BLaER1 (cell line): ENCODE data around the gene TM4SF20.
"Not testable (repeated sequence)": the region's sequence is repeated elsewhere in the genome, so short reads cannot be mapped to it uniquely, and the experiment has no call there.

ENCODE experiments used
- H3K27ac ChIP-seq: shearing (Covaris generic); formaldehyde crosslinking; 2 replicates; pipeline ENCODE4 v1.8.1; 2022
- H3K27me3 ChIP-seq: shearing (Covaris generic); formaldehyde crosslinking; 2 replicates; pipeline ENCODE4 v1.8.1; 2022
- H3K36me3 ChIP-seq: shearing (Covaris generic); formaldehyde crosslinking; 2 replicates; pipeline ENCODE4 v1.8.1; 2022
- H3K4me1 ChIP-seq: shearing (Covaris generic); formaldehyde crosslinking; 2 replicates; pipeline ENCODE4 v1.8.1; 2022
- H3K4me2 ChIP-seq: shearing (Covaris generic); formaldehyde crosslinking; 2 replicates; pipeline ENCODE4 v1.8.1; 2022
- H3K4me3 ChIP-seq: shearing (Covaris generic); formaldehyde crosslinking; 2 replicates; pipeline ENCODE4 v1.8.1; 2022
- H3K9ac ChIP-seq: shearing (Covaris generic); formaldehyde crosslinking; 2 replicates; pipeline ENCODE4 v1.8.1; 2022
- H3K9me3 ChIP-seq: shearing (Covaris generic); formaldehyde crosslinking; 2 replicates; pipeline ENCODE4 v1.8.1; 2022
- H4K20me1 ChIP-seq: shearing (Covaris generic); formaldehyde crosslinking; 2 replicates; pipeline ENCODE4 v1.8.1; 2022
- Cebpa-rat ChIP-seq: shearing (Covaris generic); IDR thresholded peaks from 2 replicates; pipeline ENCODE4 v1.8.1; 2022

The TM4SF20 gene

DNA sequence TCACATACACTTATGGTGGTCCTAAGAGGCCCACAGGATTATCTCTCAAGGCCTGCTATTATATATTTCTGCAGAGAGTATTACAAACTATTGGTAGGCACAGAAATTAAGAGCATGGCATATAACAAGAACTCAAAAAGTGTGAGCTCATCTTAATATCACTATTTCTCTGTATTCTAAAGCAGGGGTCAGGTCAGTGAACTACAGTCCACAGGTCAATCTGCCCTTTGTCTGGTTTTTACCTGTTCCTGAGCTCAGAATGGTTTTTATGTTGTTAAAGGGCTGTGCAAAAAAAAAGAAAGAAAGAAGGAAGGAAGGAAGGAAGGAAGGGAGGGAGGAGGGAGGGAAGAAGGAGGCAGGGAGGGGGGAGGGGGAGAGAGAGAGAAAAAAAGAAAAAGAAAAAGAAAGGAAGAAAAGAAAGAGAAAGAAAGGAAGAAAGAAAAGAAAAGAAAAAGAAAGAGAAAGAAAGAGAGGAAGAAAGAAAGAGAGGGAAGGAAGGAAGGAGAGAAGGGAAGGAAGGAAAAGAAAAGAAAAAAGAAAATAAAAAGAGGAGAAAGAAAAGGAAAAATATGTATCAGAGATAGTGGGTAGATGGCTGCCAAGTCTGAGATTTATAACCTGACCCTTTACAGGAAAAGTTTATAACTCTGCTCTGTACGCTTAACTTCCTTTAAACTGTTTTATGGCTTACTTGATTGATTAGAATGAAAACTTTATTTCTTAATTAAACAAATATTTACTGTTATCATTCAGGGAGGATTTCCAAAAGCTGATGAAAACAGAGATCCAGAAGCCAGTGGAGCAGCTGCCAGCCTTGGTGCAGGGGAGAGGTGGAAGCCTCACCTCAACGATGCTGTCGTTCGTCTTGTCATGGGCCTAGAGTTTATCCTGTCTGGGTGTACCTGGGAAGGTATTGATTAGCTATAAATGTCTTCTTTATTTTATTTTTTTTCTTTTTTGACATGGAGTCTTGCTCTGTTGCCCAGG lies 19.9 kb upstream of the TM4SF20 start:
- no peak overlapping the region for H3K27ac ChIP-seq
- no peak for TF ChIP-seq Cebpa-rat

DNA sequence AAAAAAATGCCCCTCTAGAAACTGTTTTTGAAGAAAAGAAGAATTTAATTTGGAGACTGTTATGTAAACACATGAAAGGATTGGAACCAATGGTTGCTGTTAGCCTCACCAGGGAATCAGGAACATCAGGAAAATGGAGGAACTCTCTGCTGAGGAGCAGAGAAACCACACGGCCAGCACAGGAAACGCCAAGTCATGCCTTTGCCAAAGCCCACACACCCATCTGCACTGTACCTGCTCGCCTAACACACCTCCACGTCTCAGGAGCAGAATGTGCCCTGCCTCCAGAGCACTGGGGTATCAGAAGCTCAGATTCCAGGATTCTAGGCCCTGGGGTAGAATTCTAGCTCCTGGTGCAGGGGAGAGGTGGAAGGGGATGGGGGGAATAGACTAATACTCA lies 18.5 kb upstream of the TM4SF20 start:
- no peaks in the 10 kb centered on the region for H3K36me3 ChIP-seq
- no peaks in the 10 kb centered on the region for H3K9me3 ChIP-seq

More for the DNA sequence above, 19.9 kb upstream of the TM4SF20 start:
- Histone ChIP-seq H3K36me3 (no peaks in the 10 kb centered on the region), H3K27me3 (no peaks in the 10 kb centered on the region), H3K9ac (no peak overlapping the region), H3K4me1 (no peaks in the 10 kb centered on the region), H3K9me3 (no peaks in the 10 kb centered on the region), H3K4me3 (no peak overlapping the region), H4K20me1 (no peaks in the 10 kb centered on the region), H3K4me2 (no peak overlapping the region)

DNA sequence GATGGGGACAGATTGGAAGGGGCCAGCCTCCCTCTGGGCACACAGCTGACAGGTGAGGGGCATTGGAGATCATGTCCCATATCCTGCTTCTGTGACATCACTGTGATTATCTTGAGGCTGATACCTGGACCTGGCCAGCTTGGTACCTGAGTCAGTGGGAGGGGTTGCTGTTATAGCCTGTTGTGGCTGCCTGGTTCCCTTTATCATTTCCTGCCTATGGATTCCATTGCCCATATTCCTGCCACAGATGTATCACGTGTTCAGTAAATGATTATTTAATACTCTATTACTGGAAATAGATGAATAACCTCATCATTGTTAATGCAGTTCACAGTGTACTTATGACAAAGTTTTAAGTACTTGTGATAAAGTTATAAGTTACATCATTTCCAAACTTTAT lies 16.4 kb upstream of the TM4SF20 start:
- no peaks in the 10 kb centered on the region for H3K27me3 ChIP-seq
- no peak overlapping the region for H3K27ac ChIP-seq
- no peak overlapping the region for H3K4me3 ChIP-seq
- H3K9me3 ChIP-seq, result no peaks in the 10 kb centered on the region
- H3K36me3 ChIP-seq, result no peaks in the 10 kb centered on the region
- no peaks in the 10 kb centered on the region for H4K20me1 ChIP-seq
- H3K4me2 ChIP-seq, result no peak overlapping the region
- TF ChIP-seq Cebpa-rat, result no peak
- no peak overlapping the region for H3K9ac ChIP-seq
- H3K4me1 ChIP-seq, result no peaks in the 10 kb centered on the region

More for the DNA sequence above, 18.5 kb upstream of the TM4SF20 start:
- TF ChIP-seq Cebpa-rat, result no peak
- no peaks in the 10 kb centered on the region for H4K20me1 ChIP-seq
- H3K4me1 ChIP-seq, result no peaks in the 10 kb centered on the region
- H3K9ac ChIP-seq, result no peak overlapping the region
- H3K4me2 ChIP-seq, result no peak overlapping the region
- no peak overlapping the region for H3K4me3 ChIP-seq
- H3K27ac ChIP-seq, result no peak overlapping the region
- no peaks in the 10 kb centered on the region for H3K27me3 ChIP-seq

DNA sequence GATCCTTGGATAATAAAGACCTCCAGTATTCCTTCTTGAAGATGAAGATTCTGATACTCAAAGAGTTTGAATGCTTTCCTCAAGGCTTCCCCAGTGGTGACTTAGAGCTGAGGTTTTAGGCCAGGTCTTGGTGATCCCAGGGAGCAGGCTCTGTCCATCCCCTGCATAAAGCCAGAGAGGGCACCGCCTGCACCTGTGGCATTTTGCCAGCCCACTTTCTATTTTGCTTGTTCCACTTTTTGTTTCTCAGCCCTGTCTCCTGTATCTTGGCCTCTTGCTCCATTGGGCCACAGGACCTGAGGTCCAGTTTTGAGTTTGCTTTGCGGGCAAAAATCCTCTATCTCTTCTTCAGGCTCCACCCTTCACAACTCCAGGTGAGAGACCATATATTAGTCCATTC lies 15.3 kb upstream of the TM4SF20 start:
- Histone ChIP-seq H3K4me1 (no peaks in the 10 kb centered on the region), H4K20me1 (no peaks in the 10 kb centered on the region), H3K27ac (no peak overlapping the region), H3K36me3 (no peaks in the 10 kb centered on the region), H3K9me3 (no peaks in the 10 kb centered on the region), H3K27me3 (no peaks in the 10 kb centered on the region), H3K4me3 (no peak overlapping the region), H3K4me2 (no peak overlapping the region), H3K9ac (no peak overlapping the region)
- TF ChIP-seq Cebpa-rat, result no peak

DNA sequence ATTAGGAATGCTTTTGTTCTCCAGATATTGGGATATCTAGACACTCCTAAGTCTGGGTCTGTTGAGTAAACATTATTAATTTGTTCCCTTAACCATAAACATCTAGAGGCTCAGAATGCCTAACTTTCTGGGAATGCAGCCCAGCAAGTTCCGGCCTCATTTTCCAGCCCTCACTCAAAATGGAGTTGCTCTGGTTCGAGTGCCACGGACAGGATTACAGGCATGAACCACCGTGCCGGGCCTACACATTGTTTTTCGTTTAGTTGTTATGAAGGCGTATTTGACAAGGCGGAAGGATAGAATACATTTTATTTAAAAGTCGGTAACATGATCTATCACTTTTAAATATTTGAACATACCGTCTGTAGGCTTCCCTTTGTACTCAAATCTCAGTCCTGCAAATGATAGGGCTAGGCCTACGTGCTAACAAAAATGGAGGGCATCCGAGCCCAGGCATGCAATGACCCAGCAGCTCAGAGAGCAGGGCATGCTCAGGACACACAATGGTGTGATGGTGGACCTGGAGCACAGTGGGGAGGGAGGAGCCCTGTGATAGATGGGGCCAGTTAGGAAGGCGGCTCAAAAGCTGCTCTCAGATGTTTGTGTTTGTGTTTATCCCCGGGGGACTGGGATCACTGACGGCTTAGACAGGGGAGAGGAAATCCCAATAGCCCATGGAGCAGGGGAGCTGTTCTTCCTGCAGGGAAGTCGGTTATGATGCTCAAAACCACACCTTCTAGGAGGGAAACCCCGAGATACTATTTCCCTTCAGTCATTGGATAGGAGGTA lies 11.6 kb upstream of the TM4SF20 start:
- Histone ChIP-seq H3K4me1 (peaks cover 7% of the 10 kb centered on the region; the same call in 1 of the 2 replicates), H3K27ac (no peak overlapping the region), H3K4me2 (no peak overlapping the region), H3K27me3 (no peaks in the 10 kb centered on the region), H3K9me3 (no peaks in the 10 kb centered on the region), H3K9ac (no peak overlapping the region), H3K4me3 (no peak overlapping the region), H4K20me1 (no peaks in the 10 kb centered on the region), H3K36me3 (no peaks in the 10 kb centered on the region)
- no peak for TF ChIP-seq Cebpa-rat

DNA sequence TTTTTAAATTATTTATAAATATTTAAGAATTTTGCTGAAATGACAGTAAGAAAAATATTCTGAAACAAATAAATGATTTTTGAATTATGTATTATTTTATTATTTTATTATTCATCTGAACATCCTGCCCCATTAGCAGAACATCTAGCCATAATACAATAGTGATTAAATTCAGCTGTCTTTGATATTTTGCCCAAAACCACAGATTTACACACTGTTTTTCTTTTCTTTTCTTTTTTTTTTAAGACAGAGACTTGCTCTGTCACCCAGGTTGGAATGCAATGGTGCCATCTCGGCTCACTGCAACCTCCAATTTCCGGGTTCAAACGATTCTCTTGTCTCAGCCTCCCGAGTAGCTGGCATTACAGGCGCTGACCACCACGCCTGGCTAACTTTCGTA lies 10.6 kb upstream of the TM4SF20 start:
- Histone ChIP-seq H3K4me1 (peaks cover 7% of the 10 kb centered on the region; the same call in 1 of the 2 replicates), H3K4me3 (no peak overlapping the region), H3K9me3 (no peaks in the 10 kb centered on the region), H3K4me2 (no peak overlapping the region), H3K36me3 (no peaks in the 10 kb centered on the region), H4K20me1 (no peaks in the 10 kb centered on the region), H3K27me3 (no peaks in the 10 kb centered on the region), H3K27ac (no peak overlapping the region), H3K9ac (no peak overlapping the region)
- TF ChIP-seq Cebpa-rat, result no peak

DNA sequence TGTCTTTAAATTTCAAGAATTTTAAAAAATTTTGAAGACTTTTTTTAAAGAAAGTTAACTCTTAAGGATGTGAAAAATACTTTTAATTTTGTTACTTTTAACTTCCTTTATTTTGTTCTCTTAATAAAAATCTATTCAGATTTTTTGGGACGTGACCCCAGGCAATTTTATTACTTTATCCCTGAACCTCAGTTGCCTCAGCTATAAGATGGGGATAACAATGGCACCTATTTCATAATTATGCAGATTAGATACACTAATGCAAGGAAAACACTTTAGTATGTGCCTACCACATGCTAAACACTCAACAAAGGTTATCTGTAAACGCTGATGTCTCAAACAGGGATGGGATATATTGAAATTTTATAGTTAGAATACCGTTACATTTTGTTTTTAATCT lies 10.1 kb upstream of the TM4SF20 start:
- no peaks in the 10 kb centered on the region for H3K9me3 ChIP-seq
- H3K36me3 ChIP-seq, result no peaks in the 10 kb centered on the region
- no peak for TF ChIP-seq Cebpa-rat
- no peak overlapping the region for H3K9ac ChIP-seq
- peaks cover 7% of the 10 kb centered on the region; the same call in 1 of the 2 replicates for H3K4me1 ChIP-seq
- H3K27ac ChIP-seq, result no peak overlapping the region
- H3K27me3 ChIP-seq, result no peaks in the 10 kb centered on the region
- no peak overlapping the region for H3K4me2 ChIP-seq
- no peaks in the 10 kb centered on the region for H4K20me1 ChIP-seq
- no peak overlapping the region for H3K4me3 ChIP-seq

DNA sequence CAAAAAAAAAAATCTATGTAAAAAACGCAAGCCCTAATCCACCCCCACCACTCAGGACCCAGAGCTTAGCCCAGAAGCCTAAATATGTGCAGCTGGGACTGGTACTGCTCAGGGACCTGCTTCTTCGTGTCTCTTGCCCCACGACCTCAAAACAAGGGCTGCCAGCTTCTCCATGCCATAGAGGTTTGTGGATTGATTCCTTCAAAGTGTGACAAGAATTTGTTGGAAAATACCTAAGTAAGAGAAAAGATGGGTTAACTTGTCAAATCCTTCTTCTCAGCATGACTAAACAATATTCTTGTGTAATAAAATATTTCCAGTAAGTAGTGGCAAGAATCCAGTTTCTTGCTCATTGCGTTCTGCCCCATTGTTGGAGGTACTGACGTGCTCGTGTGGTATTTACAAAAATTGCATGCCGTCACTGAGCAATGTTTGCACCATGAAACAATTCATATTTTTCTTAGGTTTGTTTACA lies 9.5 kb upstream of the TM4SF20 start:
- no peaks in the 10 kb centered on the region for H3K36me3 ChIP-seq
- no peak overlapping the region for H3K9ac ChIP-seq
- H3K27ac ChIP-seq, result no peak overlapping the region
- H4K20me1 ChIP-seq, result no peaks in the 10 kb centered on the region
- H3K4me2 ChIP-seq, result no peak overlapping the region
- H3K4me3 ChIP-seq, result no peak overlapping the region
- H3K4me1 ChIP-seq, result peaks cover 7% of the 10 kb centered on the region; the same call in 1 of the 2 replicates
- H3K9me3 ChIP-seq, result no peaks in the 10 kb centered on the region
- TF ChIP-seq Cebpa-rat, result no peak
- H3K27me3 ChIP-seq, result no peaks in the 10 kb centered on the region

DNA sequence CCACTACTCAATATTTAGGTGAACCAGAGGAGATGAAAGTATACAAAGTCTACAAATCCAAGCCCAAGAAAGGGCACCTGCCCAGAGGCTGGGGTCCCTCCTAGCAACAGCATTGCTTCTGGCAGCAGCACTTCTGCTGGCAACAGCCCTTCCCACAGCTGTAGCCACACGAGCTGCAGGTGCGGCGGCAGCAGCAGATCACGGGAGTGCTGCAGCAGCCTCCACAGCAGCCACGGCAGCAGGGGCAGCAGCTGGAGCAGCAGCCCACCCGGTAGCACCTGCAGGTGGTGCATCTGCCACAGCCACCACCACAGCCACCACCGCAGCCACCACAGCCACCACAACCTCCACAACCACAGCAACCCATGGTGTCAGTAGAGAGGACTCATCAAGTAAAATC lies 8.5 kb upstream of the TM4SF20 start, which contains the start of gene SCYGR1:
TSS of gene SCYGR1 (minus strand) at position 367 of the 400 bp plus-strand sequence. CDS start at position 367, 0 bp downstream.
- H4K20me1 ChIP-seq, H3K27ac ChIP-seq, H3K4me3 ChIP-seq, H3K9me3 ChIP-seq, H3K4me1 ChIP-seq, H3K4me2 ChIP-seq, H3K9ac ChIP-seq, H3K27me3 ChIP-seq, H3K36me3 ChIP-seq: not testable (repeated sequence)

DNA sequence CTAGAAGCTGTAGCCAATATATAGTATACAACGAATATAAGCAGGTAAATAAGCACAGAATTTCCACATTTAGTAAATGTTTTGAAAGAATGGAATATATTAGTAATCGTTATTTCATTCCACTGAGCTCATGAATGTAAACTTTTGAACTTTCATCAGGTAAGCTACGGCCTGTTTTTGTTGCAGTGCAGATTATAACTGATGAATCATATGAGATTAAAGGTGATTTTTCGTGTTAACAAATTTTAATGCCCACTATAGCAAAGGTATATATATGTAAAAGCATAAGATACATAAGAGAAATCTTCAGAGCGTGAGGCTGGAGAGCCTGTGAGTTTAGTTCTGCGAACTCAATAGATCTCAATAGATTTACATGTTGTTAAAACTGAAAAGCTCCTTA lies 7.5 kb upstream of the TM4SF20 start:
- no peak overlapping the region for H3K9ac ChIP-seq
- no peaks in the 10 kb centered on the region for H3K36me3 ChIP-seq
- H3K9me3 ChIP-seq, result no peaks in the 10 kb centered on the region
- H3K27me3 ChIP-seq, result no peaks in the 10 kb centered on the region
- no peak for TF ChIP-seq Cebpa-rat
- no peaks in the 10 kb centered on the region for H4K20me1 ChIP-seq
- H3K4me2 ChIP-seq, result no peak overlapping the region
- H3K4me1 ChIP-seq, result peaks cover 7% of the 10 kb centered on the region; the same call in 1 of the 2 replicates
- H3K4me3 ChIP-seq, result no peak overlapping the region
- no peak overlapping the region for H3K27ac ChIP-seq
